Limb (tissue), 2 donors: ENCODE results near the gene GSN.

Source experiments
- DNase-seq, 2 donors: peaks; one replicate each; pipeline ENCODE4 v3.0.0-alpha.2; 2016; ENCODE audit errors: extremely low spot score in 2 of 2

Gene GSN

GRCh38 chr9:121242959-121243346 lies 25.0 kb upstream of the GSN start:
- DNase-seq, result no peak

DNA sequence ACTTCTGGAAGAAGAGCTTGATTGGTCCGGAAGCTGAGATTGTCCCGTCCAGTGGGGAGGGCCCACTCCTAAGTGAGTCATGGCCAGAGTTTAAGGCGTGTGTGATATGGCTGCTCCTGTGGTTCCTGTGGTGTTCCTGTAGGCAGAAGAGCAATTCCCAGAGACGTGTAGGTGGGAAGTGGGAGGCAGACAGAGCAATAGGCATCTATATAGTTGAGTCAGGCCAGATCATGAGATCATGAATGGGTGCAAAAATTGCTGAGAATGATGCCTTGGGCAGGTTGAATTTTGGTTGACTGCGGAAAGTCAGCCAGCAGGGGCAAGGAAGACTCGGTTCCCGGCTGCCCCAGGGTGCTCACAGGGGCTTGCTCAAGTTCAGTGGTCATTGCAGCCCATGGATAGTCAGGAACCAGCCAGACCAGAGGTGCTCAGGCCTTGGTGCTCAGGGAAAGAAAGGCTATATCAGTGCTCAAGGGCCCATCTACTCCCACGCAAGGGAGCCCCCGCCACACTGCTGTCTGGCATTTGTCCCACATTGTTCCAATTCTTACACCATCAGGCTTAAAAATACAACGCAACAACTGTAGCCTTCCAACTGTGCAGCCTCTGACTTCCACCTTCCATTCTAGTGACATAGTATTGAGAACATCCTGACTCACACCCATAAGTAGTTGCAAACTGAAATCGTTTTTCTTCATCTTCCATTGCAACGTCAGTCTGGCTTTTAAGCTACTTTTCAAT lies 21.0 kb upstream of the GSN start:
- no peak for DNase-seq

DNA sequence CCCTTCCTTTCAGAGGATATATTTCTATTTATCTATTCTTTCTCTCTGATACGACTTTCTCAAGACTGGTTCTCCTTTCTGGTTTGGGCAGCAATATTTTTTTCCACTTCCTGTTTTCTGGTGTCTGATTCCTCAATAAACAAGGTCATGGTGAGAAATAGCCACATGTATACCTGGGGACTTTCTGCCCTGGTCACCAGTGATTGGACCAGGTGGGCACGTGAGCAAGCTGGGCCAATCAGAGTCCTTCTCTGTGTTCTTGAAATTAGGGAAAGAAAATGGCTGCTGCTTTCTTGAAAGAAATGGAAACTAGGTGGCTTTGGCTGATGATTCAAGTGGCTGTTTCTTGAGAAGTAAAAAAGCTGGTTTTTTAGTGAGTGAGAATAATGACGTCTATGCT lies 18.4 kb upstream of the GSN start:
- no peak for DNase-seq

DNA sequence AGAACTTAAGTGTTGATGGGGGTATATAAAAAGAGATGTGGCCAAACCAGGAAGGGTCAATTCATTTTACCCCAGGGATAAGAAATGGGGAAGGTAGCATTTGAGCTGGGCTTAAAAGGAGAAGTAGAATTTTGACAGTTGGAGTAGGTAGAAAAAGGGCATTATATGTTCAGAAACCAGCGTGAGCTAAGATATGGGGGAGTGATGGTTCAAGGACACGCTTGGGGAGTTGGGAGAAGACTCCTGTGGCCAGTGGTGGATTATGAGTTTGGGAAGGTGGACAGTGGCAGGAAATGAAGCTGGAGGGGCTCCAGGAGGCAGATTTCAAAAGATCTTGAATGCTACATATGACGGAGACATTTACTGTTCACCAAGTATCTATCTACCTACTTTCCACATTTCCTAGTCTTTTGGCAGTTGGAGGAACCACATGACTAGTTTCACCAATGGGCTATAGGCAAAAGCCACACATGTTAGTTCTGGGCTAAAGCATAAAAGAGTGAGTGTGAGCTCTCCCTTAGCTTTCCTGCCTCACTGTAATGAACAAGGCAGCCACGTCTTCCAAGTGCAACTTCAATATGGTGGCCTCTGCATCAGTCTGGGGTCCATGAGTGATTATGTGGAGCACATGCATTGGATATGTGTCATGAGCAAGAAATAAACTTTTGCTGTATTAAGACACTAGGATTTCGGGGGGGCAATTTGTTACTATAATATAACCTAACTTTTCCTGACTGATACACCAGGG lies 15.7 kb upstream of the GSN start:
- DNase-seq, result no peak

GRCh38 chr9:121253162-121253561 lies 14.8 kb upstream of the GSN start:
- DNase-seq, result no peak

- no peak for DNase-seq
Observed at GRCh38 chr9:121253821-121254501, 14.0 kb upstream of the GSN start.

- no peak for DNase-seq
Observed at GRCh38 chr9:121259498-121259897, 8.5 kb upstream of the GSN start.

- no peak for DNase-seq
Observed at GRCh38 chr9:121259935-121260334, 8.0 kb upstream of the GSN start.

DNA sequence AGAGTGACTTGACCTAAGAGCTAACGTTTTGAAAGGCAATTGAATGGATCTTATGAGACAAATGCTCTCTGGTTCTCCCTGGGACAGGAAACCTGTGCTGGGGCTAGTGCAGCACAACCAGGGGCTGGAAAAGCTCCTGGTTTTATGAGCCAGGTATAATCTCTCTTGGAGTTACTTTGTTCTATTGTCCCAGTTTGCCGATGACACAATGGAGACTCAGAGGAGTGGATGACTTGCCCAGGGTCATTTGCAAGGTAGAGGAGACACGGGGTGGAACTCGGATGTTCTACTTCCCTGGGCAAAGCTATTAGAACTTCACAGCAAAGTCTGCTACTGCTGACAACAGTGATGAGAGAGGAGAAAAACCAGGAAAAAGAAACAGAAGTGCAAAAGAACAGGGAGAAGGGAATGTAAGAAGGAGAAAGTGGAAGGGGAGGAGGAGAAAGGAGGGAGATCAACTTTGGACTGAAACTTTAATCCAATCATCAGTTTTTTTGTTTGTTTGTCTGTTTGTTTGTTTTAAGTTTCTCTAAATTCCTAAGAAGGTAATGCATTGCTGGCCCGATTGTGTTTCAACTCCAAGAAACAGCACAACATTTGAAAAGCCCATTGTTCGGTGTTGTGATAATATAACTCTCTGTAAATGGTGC lies 7.4 kb upstream of the GSN start:
- DNase-seq, result no peak

- DNase-seq, result peak; percentile 62 to 83
Observed at GRCh38 chr9:121261107-121261460, 6.9 kb upstream of the GSN start.

DNA sequence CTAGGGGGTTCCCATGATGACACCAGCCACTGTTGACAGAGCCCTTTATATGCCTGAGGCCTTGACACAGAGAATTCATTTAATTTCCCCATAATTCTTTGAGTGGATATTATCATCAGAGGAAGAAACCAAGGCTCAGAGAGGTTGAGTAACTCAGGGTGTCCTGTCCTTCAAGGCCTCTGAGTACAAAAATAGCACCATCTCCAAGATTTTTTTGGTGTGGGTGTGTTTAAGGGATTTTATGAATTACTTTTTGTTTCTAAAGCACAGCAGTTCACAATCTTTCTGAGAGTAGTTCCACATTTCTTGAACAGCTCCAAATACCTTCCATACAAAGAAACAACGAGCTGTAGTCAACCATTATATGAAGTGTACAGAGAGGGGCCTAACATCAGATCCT lies 6.2 kb upstream of the GSN start:
- no peak for DNase-seq

DNA sequence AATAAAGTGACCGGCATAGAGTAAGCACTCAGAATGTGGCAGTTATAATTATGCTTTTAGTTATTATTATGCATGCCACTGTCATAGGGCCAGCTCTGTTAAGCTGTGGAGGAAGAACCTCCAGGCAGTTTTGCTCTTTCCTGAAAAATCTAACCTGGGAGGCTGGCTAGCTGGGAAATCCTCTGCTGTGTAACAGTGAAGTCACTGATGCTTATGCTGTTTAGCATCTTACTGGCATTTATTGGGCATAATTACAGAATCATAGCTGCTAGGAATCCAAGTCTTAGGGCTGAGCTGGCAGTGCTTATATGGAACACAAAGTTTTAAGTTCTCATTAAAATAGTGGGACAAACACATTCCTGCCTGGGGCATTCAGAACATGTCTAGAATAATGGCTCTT lies 5.5 kb upstream of the GSN start:
- DNase-seq, result no peak

- DNase-seq, result no peak
Observed at GRCh38 chr9:121262953-121263352, 5.0 kb upstream of the GSN start.

DNA sequence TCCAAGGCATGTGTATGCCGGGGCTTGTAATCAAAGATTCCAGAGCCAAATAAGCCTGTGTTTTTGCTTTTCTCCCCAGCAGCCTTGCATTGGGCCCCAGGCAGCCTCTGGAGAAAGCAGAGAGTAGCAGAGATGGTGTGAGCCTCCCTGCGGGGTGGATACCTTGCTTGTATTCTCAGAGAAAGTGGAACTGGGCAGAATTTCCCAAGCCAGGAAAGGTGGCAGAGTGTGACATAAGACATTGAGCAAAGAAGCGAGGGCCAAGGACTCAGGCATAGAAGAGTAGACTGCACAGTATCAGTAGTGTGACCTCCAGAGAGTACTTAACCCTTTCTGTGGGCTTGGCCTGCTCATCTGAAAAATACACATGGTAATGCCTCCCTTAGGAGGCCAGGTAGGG lies 1.6 kb upstream of the GSN start:
- no peak for DNase-seq

GRCh38 chr9:121266906-121267650 lies 884 bp upstream of the GSN start:
- DNase-seq, result peak in 1 of 2 donors; percentile 33

DNA sequence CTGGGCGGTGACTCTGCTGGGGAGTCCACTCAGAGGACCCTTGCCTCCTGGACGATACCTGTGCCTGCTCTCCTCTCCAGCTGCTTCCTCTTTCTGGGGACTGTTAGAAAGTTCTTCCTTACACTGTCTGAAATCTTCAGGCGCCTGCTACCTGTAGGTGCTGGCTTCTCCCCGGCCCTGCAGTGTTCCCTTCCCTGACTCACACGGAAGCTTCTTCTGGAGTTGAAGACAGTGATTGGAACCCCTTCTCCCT lies 562 bp downstream of the GSN start:
- no peak for DNase-seq

DNA sequence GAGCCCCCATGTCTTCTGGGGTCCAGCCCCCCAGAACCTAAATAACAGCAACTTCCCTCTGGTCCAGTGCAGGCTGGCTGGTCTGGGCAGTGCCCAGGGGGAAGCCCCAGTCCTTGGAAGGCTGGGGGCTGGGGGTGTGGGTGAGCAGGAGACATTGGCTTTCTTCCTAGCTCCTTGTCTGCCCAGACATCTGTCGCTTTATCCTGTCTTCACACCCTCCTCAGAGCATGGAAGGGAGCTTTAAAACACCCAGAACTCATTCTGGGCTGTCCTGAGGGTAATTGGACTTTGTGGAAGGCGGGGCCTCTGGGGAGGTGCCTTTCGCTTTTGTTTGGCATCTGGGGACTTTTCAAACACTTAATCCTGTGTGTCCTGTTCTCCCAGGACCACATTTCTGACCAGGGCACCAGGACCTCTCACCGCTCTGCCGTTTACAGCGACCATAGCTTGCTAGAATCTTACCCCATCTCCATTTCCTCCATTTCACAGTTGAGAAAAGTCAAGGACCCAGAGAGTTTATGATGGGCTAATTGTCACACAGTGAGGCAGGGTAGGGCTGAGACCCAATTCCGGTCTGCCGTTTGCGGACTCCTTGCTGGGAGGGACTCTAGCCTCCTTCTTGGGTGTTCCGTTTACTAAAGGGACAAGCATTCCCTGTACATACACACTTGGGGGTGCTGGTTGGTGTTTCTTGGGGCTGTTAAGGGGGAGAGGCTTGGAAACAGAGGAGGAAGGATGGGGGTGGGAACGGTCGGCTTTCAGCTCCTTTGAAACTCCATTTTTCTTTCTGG lies 1.1 kb downstream of the GSN start:
- DNase-seq, result peak in 1 of 2 donors; percentile 43

DNA sequence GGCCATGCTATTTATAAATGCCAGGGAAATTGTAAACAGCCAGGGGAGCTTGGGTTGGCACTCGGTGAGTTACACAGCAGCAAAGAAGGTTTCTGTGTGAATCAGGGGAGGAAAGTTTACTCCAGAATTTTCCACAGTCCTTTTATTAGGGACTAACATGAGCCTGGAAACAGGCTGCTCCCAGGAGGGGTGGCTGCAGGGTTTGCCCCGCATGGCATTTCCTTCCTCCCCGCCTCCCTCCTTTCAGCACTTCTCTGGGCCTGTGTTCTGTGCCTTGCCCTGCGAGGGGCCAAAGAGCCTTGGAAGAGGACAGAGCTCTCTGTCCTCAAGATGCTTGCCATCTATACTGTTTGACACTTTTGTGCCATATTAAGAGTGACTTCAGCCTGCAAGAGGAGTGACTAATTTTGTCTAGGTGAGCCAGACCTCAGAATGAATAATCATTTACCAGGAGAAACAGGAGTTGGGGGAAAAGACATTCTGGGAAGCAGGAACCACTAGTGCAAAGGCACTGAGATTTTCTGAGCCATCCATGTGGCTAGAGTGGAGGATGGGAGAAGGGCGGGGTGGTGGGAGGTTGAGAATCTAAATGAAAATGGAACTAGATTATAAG lies 1.8 kb downstream of the GSN start:
- peak in 1 of 2 donors; percentile 29 for DNase-seq

GRCh38 chr9:121271368-121272341 lies 3.7 kb downstream of the GSN start:
- DNase-seq, result peak in 1 of 2 donors; percentile 72
